HEK293 (cell line): Measurements from ENCODE around the gene HLA-DPA1.

Experiments
- BCL6B ChIP-seq: fragments of 450-650 bp; formaldehyde crosslinking; IDR thresholded peaks from 2 replicates; pipeline ENCODE4 v1.5.1; 2017; ENCODE audit warnings: missing biosample characterization, missing genetic modification characterization
- CTCF ChIP-seq: fragments of 450-650 bp; formaldehyde crosslinking; IDR thresholded peaks from 2 replicates; pipeline ENCODE4 v1.5.1; 2016; ENCODE audit warnings: missing biosample characterization, missing genetic modification characterization
- RBAK ChIP-seq: fragments of 450-650 bp; formaldehyde crosslinking; IDR thresholded peaks from 2 replicates; pipeline ENCODE4 v1.5.1; 2016; ENCODE audit warnings: missing biosample characterization, missing genetic modification characterization
- REST ChIP-seq: fragments of 450-650 bp; formaldehyde crosslinking; IDR thresholded peaks from 2 replicates; pipeline ENCODE4 v1.5.1; 2016; ENCODE audit warnings: missing biosample characterization, missing genetic modification characterization
- ZBTB48 ChIP-seq: fragments of 450-650 bp; formaldehyde crosslinking; IDR thresholded peaks from 2 replicates; pipeline ENCODE4 v1.5.1; 2016; ENCODE audit warnings: missing biosample characterization, missing genetic modification characterization
- ZEB2 ChIP-seq: fragments of 450-650 bp; formaldehyde crosslinking; IDR thresholded peaks from 2 replicates; pipeline ENCODE4 v1.5.1; 2016; ENCODE audit warnings: missing biosample characterization, missing genetic modification characterization
- ZNF140 ChIP-seq: fragments of 450-650 bp; formaldehyde crosslinking; IDR thresholded peaks from 2 replicates; pipeline ENCODE4 v1.5.1; 2016; ENCODE audit warnings: missing biosample characterization, missing genetic modification characterization
- ZNF146 ChIP-seq: fragments of 450-650 bp; formaldehyde crosslinking; IDR thresholded peaks from 2 replicates; pipeline ENCODE4 v1.5.1; 2016; ENCODE audit warnings: missing biosample characterization, missing genetic modification characterization
- ZNF239 ChIP-seq: fragments of 450-650 bp; formaldehyde crosslinking; IDR thresholded peaks from 2 replicates; pipeline ENCODE4 v1.5.1; 2016; ENCODE audit warnings: missing biosample characterization, missing genetic modification characterization
- ZNF274 ChIP-seq, 2 experiments: fragments of 200-500 bp in 1 of 2; fragments of 450-650 bp in 1 of 2; sonication (Bioruptor generic) in 1 of 2; formaldehyde crosslinking in 1 of 2; IDR thresholded peaks; 2 replicates each; pipeline versions ENCODE4 v1.5.1 to v1.6.1; 2014 to 2016; ENCODE audit warnings: borderline replicate concordance in 1 of 2, inconsistent platforms in 1 of 2, low read length in 1 of 2, missing biosample characterization in 1 of 2, missing genetic modification characterization in 1 of 2
- ZNF423 ChIP-seq: fragments of 450-650 bp; formaldehyde crosslinking; IDR thresholded peaks from 2 replicates; pipeline ENCODE4 v1.5.1; 2016; ENCODE audit warnings: missing biosample characterization, missing genetic modification characterization
- ZNF426 ChIP-seq: fragments of 450-650 bp; formaldehyde crosslinking; IDR thresholded peaks from 2 replicates; pipeline ENCODE4 v1.5.1; 2017; ENCODE audit warnings: missing biosample characterization, missing genetic modification characterization, mild to moderate bottlenecking, inconsistent platforms, moderate library complexity
- ZSCAN5A ChIP-seq: fragments of 450-650 bp; formaldehyde crosslinking; IDR thresholded peaks from 2 replicates; pipeline ENCODE4 v1.5.1; 2016; ENCODE audit warnings: missing biosample characterization, missing genetic modification characterization

- TF ChIP-seq ZNF426 (tag by site-specific recombination), result no peak
- no peak for TF ChIP-seq CTCF
- no peak for TF ChIP-seq RBAK (tag by site-specific recombination)
- no peak for TF ChIP-seq ZNF274 (IDR thresholded peaks at IDR 0.05; ENCODE audit: low read length)
- TF ChIP-seq ZNF274 (tag by site-specific recombination; IDR thresholded peaks at IDR 0.05; ENCODE audit: borderline replicate concordance), result no peak
- no peak for TF ChIP-seq ZBTB48 (tag by site-specific recombination)
- no peak for TF ChIP-seq ZEB2 (tag by site-specific recombination)
- TF ChIP-seq ZNF423 (tag by site-specific recombination), result no peak
- no peak for TF ChIP-seq REST (tag by site-specific recombination)
- TF ChIP-seq ZNF146 (tag by site-specific recombination), result no peak
- TF ChIP-seq BCL6B, result no peak
- no peak for TF ChIP-seq ZNF140 (tag by site-specific recombination)
- no peak for TF ChIP-seq ZNF239 (tag by site-specific recombination)
- no peak for TF ChIP-seq ZSCAN5A
Observed at GRCh38 chr6:33070909-33071308, 2.5 kb downstream of the HLA-DPA1 start.
